Skeletal muscle cell (primary cell): ENCODE measurements around the gene SORCS3.

Source experiments
- DNase-seq: peaks from one replicate; pipeline ENCODE4 v3.0.0-alpha.2; 2010; ENCODE audit warnings: low read depth
- H3K4me3 ChIP-seq: 2 replicates; pipeline ENCODE4 v1.5.1; 2011; ENCODE audit warnings: low read depth, mild to moderate bottlenecking, control low read depth, low read length, moderate library complexity

SORCS3 gene

DNA sequence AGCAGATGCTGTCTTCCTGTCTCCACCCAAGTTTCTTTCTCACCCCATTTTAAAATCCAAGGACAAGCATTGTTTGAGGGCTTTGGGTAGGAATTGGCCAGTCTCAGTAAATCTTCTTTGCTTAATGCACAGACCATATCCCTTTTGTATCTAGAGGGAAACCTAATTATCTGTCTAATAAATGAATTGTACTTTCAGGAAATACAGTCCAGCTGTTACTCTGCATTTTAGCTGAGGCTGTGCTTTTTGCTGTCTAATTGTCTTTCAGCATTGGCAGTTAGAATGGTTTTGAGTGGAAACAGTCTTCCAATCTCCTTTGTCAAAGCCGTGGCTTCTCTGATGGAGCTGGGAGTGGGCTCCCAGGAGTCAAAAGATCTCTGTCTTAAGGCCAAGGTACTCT is 388.2 kb downstream of the SORCS3 start:
- H3K4me3 ChIP-seq: no peak overlapping the region
- no peak for DNase-seq

DNA sequence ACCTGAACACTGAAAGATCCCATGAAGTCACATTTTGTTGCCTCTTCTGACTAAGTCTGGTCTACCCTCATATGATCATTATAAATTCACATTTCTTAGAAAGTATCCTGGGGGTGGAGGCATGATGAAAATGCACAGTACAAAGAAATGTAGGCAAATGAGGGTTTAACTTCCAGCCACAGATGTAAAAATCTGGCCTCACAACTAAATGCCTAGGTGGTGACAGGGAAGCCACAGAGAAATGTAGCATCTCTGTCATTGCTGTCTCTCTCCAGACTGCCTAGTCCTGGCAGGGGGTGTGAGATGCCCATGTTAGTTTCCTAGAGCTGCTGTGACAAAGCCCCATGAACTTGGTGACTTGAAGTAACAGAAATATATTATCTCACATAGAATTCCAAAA is 395.9 kb downstream of the SORCS3 start:
- H3K4me3 ChIP-seq: no peak overlapping the region
- DNase-seq: no peak

DNA sequence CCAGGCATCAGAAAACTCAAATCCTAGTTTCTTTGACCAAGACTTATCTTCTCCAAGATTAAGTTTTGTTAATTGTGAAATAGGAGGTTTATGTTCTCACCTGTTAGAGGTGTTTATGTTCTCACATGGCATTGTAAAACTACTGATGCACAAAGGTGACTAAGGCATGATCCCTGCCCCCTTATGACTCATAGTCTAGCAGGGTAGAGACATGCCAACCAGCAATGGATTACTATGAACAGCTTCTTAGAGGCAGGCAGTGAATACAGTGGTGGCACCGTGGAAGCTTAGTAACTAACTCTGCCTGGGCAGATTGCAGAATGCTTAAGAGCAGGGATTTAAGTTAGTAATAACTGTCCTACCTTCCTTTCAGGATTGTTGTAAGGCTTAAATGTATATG is 400.9 kb downstream of the SORCS3 start:
- DNase-seq: no peak
- no peak overlapping the region for H3K4me3 ChIP-seq

DNA sequence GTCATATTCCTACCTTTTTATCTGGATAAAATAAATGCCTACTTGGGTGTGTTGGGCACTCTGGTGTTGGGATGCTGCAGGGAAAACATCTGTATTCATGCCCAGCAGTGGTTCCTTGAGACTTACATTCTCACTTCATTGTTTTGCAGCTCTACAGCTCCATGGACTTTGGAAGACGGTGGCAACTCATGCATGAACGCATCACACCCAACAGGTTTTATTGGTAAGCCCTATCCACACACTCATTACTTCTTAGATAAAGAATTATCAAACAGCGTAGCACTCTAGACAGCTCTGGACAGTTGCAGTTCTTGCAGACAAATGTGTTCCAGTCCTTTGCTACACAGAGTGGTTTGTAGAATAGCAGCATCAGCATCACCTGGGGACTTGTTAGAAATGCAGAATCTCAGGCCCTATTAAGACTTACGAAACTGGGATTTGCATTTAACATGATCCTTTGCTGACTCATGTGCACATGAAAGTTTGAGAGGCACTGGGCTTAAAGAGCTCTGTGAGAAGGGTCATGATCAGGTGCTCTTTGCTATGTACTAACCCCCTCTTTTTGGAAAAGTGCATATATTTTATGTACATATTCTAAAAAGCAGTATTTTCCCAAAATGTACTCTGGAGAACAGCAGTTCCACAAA is 401.9 kb downstream of the SORCS3 start:
- H3K4me3 ChIP-seq: no peak overlapping the region
- DNase-seq: no peak

GRCh38 chr10:105044902-105045301 is 403.8 kb downstream of the SORCS3 start:
- no peak overlapping the region for H3K4me3 ChIP-seq
- DNase-seq: no peak

GRCh38 chr10:105056413-105056812 is 415.3 kb downstream of the SORCS3 start:
- no peak overlapping the region for H3K4me3 ChIP-seq
- DNase-seq: no peak

- no peak for DNase-seq
- no peak overlapping the region for H3K4me3 ChIP-seq
Measured at GRCh38 chr10:105062951-105063350, 421.9 kb downstream of the SORCS3 start.

GRCh38 chr10:105063796-105064195 is 422.7 kb downstream of the SORCS3 start:
- H3K4me3 ChIP-seq: no peak overlapping the region
- no peak for DNase-seq

- DNase-seq: no peak
- H3K4me3 ChIP-seq: no peak overlapping the region
Measured at GRCh38 chr10:105068497-105068896, 427.4 kb downstream of the SORCS3 start.

GRCh38 chr10:105070249-105070648 is 429.2 kb downstream of the SORCS3 start:
- no peak for DNase-seq
- no peak overlapping the region for H3K4me3 ChIP-seq

GRCh38 chr10:105070952-105071351 is 429.9 kb downstream of the SORCS3 start:
- no peak overlapping the region for H3K4me3 ChIP-seq
- no peak for DNase-seq

DNA sequence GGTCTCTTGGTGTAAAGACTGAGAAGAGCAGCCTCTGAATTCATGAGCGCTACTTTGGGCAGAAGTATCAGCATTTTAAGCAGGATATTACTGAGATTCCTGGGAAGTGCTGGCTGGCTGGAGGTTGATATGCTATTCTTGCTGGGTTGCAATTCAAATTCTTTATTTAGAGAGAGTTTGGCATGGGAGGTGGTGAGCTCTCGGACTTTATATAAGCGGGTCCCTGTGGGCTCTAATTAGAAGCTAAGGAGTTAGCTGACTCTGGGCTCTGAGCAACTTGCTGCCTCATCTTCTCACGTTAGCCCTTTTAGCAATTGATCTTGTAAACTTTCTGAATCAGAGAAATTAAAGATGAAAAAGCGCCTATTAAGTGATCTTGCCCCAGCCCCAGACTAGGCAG is 430.9 kb downstream of the SORCS3 start:
- DNase-seq: no peak
- no peak overlapping the region for H3K4me3 ChIP-seq

DNA sequence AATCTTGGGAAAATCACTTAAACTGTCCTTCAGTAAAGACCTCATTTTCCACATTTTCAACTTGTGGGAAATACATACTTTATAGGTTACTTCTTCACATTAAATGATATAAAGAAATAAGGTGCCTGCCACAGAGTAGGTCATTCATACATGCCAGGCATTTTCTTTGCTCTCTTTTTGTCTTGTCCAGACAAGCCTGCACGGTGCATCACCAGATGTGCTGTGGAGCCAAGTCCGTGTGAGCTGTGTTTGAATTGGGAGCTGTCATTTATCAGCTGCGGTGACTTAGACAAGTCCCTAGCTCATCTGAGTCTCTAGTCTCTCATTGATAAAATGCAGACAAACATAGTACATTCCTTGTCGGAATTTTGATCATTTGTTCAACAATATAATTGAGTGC is 432.9 kb downstream of the SORCS3 start:
- H3K4me3 ChIP-seq: no peak overlapping the region
- no peak for DNase-seq

- DNase-seq: no peak
- H3K4me3 ChIP-seq: no peak overlapping the region
Measured at GRCh38 chr10:105075031-105075430, 433.9 kb downstream of the SORCS3 start.

- DNase-seq: no peak
Measured at GRCh38 chr10:105085980-105086379, 444.9 kb downstream of the SORCS3 start.

DNA sequence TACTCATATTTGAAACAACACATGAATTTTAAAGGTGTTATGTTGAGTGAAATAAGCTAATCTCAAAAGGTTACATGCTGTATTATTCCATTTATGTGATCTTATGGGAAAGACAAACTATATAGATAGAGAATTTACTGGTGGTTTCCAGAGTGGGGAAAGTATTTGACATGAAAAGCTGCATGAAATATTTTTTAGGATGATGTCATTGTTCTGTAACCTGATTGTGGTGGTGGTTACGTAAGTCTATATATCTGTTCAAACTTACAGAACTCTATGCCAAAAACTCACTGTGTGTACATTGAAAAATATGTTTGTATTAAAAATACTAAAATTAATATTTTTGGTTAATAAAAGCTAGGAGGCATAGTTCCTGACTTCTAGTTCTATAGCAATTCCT is 453.0 kb downstream of the SORCS3 start:
- DNase-seq: no peak

More at GRCh38 chr10:105085980-105086379, 444.9 kb downstream of the SORCS3 start:
- no peak overlapping the region for H3K4me3 ChIP-seq

DNA sequence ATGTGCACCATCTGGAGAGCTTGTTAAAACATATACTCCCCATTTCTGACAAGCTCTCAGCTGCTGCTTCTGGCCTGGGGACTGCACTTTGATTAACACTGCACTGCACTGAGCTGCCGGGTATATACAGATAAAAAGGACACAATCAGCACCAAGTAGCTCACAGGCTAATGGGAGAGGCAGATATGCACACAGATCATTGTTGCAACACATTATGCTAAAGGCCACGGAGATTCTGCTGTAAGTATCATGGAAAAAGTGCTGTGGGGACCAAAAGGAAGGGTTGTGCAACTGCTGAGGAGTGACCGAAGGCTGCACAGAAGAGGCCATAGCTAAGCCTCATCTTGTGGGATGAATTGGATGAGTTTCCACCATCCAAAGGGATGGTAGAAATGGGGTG is 455.2 kb downstream of the SORCS3 start:
- no peak for DNase-seq

More for the DNA sequence above, 453.0 kb downstream of the SORCS3 start:
- H3K4me3 ChIP-seq: no peak overlapping the region

DNA sequence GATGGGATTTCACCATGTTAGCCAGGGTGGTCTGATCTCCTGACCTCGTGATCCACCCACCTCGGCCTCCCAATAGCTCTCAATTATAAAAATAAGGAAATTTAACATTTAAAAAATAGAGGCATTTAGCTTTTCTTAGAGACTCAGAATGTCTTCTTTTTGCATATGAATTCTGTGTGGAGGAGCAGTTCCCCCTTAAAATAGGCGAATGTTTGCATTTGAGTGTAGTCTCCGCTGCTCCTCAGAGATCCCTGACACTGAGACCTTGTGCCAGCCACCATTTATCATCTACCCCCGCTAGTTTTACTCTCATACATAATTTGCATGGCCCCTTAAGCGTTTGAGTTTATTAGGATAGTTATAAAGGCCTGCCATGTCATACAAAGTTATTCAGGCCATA is 461.9 kb downstream of the SORCS3 start:
- H3K4me3 ChIP-seq: no peak overlapping the region
- no peak for DNase-seq

More for the DNA sequence above, 455.2 kb downstream of the SORCS3 start:
- no peak overlapping the region for H3K4me3 ChIP-seq

DNA sequence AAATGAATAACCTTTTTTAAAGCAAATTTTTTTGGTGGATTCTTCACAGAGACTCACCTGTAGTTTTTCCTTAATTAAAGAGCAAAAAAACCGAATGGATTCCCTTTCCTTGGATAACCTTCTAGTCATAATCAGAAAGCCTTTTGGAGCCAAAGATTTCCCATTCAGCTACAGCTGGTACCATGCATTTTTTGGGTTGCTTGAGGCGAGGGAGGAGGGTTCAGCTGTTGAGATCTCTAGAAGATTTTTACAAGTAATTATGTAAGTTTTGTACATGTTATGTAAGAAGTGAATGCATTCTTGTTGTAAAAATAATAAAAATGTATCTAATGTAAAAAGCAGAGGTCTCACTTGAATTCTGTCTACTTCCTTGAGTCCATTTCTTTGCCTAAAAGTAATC is 463.2 kb downstream of the SORCS3 start:
- H3K4me3 ChIP-seq: no peak overlapping the region
- DNase-seq: no peak

DNA sequence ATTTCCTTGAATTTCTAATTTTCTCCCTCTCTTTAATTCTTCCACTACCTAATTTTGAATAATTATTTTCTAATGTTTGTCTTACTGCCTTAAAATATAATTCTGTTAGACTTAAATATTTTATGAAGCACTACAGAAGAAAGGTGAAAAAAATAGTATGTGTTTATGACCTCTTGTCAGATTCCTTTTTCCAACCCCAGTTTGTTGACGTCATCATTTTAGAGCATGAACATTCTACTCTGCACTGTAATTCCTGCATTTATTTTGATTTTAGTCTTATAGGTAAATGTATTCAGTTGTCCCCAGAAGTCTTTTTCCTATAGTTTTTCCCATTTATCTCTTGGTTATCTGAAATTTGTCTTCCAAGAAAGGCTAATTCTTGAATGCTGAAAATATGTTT is 468.1 kb downstream of the SORCS3 start:
- no peak overlapping the region for H3K4me3 ChIP-seq
- no peak for DNase-seq

DNA sequence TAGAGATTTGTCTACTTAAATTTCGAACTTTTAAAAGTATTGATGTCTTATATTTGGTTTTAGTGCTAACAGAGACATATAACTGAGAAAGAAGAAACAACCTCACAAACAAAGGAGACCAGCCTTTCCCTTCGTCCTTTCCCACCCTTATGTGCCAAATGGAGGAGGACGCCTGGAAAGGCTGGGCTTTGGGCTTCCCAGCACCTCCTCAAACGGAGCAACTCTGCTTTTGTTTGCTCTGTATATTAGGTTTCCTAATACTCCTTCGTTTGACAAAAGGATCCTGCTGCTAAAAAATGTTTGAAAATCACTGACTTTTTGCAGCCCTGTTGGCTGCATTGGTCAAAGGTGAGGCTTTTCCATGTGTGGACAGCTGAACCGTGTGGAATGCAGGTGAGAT is 471.8 kb downstream of the SORCS3 start:
- H3K4me3 ChIP-seq: no peak overlapping the region
- DNase-seq: no peak

GRCh38 chr10:105113666-105114065 is 472.6 kb downstream of the SORCS3 start:
- no peak for DNase-seq
- no peak overlapping the region for H3K4me3 ChIP-seq
